RWPE1 (cell line): ENCODE data around the gene CDH13.

ENCODE experiments used
- CTCF ChIA-PET: fragments of 350-600 bp; sonication (Branson Sonifier 250); formaldehyde crosslinking; extraction: SDS; loops from one replicate; lab custom pipeline; 2021; lab: Yijun Ruan, JAX
- POLR2A ChIA-PET: fragments of 400-600 bp; formaldehyde crosslinking; extraction: SDS; loops from one replicate; lab custom pipeline; 2020; ENCODE audit warnings: antibody characterized with exemption; ENCODE audit not compliant: low non-redundant PET; lab: Yijun Ruan, JAX
- DNase-seq: peaks from one replicate; pipeline ENCODE4 v3.0.0; 2012; ENCODE audit warnings: low spot score
- H3K27ac ChIP-seq: fragments of 450-650 bp; 2 replicates; pipeline ENCODE4 v1.5.1; 2017
- TF ChIP-seq, protein P1 (sequence below): fragments of 450-650 bp; conservative IDR thresholded peaks from 2 replicates; pipeline ENCODE4 v1.5.1; 2017; ENCODE audit warnings: low read depth, mild to moderate bottlenecking

CDH13 gene

DNA sequence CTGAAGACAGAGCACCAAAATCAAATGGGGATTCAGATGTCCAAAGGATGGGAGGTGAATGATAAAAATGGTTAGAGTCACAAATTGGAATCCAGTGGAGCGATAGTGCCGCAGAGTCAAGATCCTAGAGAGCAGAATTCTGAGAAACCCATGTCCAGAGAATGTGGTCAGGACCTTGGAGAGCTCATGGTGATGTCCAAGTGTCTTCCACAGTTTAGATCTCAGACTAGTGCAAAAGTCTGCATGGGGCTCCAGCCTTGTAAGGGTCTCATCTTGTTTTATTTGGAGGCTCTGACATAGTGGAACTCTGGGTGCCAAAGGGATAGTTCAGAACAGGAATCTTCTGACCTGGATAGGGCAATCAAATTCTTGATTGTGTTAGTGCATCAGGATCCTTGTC is 935.1 kb downstream of the CDH13 start:
- TF ChIP-seq, protein P1, sequence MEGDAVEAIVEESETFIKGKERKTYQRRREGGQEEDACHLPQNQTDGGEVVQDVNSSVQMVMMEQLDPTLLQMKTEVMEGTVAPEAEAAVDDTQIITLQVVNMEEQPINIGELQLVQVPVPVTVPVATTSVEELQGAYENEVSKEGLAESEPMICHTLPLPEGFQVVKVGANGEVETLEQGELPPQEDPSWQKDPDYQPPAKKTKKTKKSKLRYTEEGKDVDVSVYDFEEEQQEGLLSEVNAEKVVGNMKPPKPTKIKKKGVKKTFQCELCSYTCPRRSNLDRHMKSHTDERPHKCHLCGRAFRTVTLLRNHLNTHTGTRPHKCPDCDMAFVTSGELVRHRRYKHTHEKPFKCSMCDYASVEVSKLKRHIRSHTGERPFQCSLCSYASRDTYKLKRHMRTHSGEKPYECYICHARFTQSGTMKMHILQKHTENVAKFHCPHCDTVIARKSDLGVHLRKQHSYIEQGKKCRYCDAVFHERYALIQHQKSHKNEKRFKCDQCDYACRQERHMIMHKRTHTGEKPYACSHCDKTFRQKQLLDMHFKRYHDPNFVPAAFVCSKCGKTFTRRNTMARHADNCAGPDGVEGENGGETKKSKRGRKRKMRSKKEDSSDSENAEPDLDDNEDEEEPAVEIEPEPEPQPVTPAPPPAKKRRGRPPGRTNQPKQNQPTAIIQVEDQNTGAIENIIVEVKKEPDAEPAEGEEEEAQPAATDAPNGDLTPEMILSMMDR = no peak
- ChIA-PET CTCF (no interaction called here), POLR2A (no interaction called here)
- DNase-seq = no peak
- no peak overlapping the region for H3K27ac ChIP-seq

DNA sequence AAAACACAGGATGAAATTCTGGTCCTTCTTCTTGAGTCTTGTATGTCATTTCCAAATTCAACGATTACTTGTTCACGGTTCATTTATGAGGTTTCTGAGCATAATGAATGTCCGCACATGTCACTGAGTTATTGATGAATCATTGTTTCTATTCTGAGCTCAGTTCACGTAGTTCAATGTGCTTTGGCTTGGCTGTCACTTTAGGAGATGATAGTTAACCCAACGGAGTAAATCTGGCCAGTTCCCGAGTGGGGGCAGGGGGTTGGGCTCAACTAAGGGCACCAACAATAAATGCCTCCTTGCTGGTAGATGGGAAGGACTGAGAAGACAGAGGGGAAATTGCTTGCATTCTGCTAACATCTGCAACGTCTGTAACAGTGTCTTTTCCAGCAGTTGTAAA is 941.6 kb downstream of the CDH13 start:
- ChIA-PET CTCF (interaction anchor here (0.5 kb wide), 1 partner anchor 9 kb away, joined by 3 read pairs; no protein-coding TSS in a partner anchor), POLR2A (no interaction called here)
- no peak overlapping the region for H3K27ac ChIP-seq
- DNase-seq = no peak
- TF ChIP-seq, protein P1 = no peak

DNA sequence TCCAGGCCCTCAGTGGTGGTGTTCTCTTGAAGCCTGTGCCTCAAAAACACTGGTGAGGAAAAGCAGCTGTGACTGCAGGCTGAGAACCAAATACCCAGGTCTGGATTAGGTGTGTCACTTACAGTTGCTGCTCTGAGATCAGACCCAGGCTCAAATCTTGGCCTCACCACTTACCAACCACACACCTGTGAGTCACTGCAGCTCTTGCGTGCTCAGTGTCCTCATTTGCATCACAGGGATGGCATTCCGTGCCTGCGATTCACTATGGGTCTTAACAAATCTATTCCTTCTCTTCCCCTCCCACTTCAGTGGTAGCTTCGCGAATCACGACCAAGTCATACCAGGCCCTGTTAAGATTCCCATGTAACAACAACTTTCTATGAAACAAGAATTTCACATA is 947.6 kb downstream of the CDH13 start:
- POLR2A ChIA-PET = no interaction called here
- CTCF ChIA-PET = no interaction called here
- H3K27ac ChIP-seq = no peak overlapping the region
- TF ChIP-seq, protein P1 = no peak
- DNase-seq = peak; percentile 22

DNA sequence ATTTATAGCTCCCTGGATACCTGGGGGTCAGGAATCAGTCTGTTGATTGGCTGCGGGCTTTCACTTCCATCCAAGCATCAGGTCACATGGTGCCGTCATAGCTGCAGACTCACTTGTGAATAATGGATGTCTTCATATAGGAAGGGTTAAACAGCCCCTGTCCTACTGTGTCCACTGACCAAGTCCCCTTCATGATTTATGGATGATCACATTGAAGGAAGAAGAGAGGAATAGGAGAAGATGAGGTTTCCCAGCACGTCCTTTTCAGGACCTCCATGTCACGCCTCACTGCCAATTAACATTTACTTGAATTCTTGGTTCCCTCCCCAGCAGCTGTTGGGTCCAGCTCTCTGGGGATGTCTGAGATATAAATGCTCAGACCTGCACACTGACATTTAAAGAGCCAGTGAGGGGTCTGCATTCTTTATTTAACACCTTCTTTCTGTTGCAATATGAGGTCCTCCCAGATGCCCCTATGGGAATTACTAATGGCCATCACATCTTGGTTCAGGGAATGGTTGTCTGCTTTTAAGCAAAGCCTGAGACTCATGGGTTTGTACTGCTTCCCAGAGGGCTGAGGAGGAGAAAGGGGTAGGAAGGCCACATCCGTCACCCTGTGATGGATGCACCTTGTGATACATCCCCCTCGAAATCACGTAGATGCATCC is 950.4 kb downstream of the CDH13 start:
- H3K27ac ChIP-seq = no peak overlapping the region
- ChIA-PET CTCF (no interaction called here), POLR2A (no interaction called here)
- TF ChIP-seq, protein P1 = no peak
- DNase-seq = no peak

DNA sequence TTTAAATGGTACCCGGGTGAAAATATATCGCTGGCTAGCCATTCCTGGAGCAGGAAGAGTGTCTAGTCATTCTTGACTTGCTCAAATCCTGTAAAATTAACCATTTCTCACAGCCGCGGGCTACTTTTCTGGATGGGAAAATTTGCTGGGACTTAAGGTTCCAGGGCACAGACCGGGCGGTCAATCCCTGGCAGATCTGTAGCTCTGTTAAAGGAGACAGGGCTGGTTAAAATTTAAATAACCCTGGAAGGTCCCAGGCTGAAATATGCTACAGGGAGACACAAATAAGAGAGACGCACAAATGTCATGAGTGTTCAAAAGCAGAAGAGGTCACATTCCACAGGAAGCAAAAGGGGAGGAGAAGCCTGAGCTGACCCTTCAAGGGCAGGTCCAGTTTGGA is 951.4 kb downstream of the CDH13 start:
- DNase-seq = no peak
- CTCF ChIA-PET = no interaction called here
- TF ChIP-seq, protein P1 = no peak
- H3K27ac ChIP-seq = no peak overlapping the region
- POLR2A ChIA-PET = no interaction called here

DNA sequence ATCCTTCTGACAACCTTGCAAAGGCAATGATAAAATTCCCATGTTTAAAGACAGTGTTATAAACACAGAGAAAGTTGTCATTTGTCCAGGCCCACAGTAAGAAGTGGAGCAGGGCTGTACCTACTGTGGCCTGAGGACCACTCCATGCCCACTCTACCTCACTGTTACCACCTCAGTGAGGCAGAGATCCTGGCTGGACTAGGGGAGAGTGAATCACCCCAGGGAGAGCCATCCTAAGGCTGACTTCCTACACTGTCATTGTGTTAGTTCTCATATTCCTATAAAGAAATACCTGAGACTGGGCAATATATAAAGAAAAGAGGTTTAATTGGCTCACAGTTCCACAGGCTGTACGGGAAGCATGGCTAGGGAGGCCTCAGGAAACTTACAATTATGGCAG is 952.3 kb downstream of the CDH13 start:
- ChIA-PET POLR2A (no interaction called here), CTCF (no interaction called here)
- no peak for DNase-seq
- TF ChIP-seq, protein P1 = no peak
- H3K27ac ChIP-seq = no peak overlapping the region
